CD4-positive, alpha-beta T cell treated with Interleukin-17A for 4 hours (primary cell): Measurements from ENCODE around the gene IL1R2.
"Not testable (repeated sequence)": the region's sequence is repeated elsewhere in the genome, so short reads cannot be mapped to it uniquely, and the experiment has no call there.

Experiments used
- DNase-seq: peaks from one replicate; pipeline ENCODE4 v3.0.0-alpha.2; 2020; ENCODE audit warnings: mixed read lengths

The IL1R2 gene

GRCh38 chr2:102063487-102063911, 71.7 kb downstream of the IL1R2 start:
- no peak for DNase-seq

DNA sequence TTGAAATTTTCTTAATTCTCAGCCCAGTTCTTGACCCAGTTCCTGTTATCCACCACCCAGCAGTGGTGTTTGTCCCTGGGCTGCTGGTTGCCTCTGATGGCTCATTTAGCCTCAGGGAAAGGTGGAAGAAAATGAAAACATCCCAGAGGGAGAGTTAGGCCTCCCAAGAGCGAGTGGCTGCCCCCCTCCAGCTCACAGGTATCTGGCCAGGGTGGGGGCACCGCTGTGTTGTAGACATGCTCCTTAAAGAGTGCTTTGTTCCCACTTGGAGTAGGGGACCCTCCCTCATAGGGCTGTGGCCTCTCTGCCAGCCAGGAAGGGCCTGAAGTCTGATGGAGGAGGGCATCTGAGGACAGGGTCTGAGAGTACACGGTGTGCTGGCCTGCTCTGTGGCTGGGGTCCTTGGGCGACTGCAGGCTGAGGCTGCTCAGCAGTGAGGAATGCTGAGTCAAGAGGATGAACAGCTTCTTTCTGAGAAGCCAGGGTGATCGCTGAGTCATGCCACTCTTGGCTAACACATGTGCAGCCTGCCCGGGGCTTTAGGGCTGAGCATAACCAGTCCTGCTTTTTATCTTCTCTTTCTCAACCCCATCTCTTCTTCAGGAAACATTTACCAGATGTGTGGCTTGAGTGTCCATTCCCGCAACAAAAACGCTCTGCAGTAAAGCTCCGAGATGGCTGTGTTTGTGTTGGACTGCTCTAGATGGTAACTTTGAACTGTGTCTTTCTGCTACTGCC, 72.3 kb downstream of the IL1R2 start:
- DNase-seq, result peak; percentile 6

DNA sequence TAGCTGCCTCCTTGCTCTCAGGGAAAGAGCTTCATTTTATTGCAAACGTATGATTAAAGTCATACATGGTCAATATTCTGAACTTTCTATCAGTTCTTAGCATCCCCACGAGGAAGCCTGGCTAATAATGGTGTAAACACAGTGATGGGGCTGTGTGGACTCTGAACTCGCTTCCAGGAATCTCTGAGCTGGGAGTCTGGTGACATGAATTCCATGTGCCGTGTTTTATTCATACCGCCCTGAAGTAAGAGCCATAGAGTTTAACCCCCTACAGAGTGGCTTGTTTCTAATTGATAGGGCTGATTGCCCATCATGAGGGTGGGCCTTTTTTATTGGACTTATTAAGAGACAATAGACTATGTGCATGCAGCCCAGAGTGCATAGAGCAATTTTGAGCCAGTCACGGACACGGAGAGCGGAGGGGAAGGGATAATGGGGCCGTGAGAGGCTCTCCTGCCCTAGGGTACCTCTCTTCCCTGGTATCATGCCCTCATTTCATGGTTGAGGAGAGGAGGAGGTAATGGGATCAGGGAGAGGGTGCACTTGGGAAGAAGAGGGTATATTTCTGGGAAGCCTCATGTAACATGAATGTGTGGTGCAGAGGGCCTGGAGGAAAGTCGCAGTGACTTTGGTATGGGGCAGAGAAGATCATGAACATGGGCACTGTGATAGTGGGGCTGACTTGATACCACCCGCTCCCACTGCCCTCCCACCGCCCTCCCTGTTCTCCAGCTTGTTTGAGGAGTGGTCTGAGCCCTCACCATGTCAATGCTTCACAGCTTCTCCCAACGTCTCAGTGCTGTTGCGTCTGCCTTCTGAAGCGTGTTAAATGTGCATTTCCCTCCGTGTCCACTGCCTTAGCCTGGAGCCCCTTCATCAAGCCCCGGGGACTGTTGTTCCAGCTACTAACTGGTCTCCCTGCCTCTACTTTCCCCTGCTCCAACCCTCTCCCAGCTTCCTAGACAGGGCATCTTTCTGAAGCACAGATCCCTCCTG, 73.2 kb downstream of the IL1R2 start:
- no peak for DNase-seq

DNA sequence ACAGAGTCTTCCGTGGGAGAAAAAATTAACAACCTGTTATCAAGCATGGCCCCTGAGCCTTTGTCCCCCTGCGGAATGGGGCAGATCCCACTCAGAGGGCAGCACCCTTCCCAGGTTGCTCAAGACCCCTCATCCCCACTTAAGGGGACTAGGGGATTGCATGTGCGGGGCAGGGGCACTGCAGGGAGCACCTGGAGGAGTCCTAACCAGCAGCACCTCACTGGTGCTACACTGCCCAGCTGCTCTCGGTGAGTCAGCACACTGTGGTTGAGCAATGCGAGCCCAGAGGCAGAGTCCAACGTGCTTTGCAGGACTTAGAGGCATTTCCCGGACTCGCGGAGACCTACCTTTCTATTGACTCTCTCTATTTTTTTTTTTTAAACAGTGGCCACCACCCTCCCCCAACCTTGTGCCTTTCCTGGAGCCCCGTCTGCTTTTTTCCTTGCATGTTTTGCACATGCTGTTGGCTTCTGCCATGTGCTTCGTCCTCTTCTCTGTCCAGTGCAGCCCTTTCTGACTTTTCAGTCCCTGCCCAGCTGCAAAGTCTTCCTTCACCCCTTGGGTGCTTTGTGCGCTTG, 74.0 kb downstream of the IL1R2 start:
- no peak for DNase-seq

- DNase-seq, result no peak
Measured at GRCh38 chr2:102066554-102066953, 74.8 kb downstream of the IL1R2 start.

GRCh38 chr2:102068126-102068525, 76.4 kb downstream of the IL1R2 start:
- DNase-seq, result not testable (repeated sequence)

GRCh38 chr2:102069311-102069974, 77.7 kb downstream of the IL1R2 start:
- no peak for DNase-seq

DNA sequence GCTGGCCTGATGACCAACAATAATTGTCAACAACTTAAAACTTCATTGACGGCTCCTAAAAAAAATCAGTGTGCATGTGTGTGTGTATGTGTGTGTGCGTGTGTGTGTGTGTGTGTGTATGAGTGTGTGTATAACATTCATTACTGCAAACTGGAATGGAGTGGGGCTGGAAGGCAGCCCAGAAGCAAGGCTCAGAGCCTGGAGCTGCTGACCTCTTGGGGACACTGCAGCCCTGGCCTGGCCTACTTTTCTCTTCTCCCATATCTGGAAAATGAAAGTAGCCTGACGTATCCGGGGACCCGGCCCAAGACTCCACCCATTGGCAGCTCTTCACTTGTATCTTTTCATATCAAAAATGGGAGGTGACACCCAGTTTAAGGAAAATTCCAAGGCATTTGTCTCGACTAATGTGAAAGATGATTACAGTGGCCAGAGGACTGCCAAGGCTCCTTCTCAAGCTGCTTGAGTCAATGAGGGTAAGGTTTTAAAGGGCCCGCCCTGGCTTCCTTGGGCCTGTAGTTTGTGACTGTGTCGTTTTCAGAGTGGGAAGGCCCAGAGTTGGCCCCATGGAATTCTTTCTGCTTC, 78.4 kb downstream of the IL1R2 start:
- DNase-seq, result no peak

DNA sequence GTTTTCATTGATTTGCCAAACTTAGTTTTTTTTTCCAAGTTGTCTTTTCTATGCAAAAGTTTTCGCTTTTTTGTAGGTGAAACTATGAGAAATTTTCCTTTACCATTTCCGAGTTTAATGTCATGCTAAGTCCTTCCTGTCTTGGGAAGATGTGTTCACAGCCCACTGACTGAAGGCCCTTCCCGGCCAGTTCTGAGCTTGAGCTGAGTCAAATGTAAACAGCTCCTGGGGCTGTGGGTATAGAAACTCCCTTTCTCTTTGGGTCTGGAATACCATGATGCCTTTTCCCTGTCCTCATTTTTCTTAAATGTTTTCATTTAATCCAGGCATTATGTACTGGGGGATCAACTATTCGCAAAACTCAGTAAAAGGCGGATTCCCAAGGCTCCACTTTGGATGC, 81.0 kb downstream of the IL1R2 start:
- no peak for DNase-seq

- DNase-seq, result no peak
Measured at GRCh38 chr2:102073168-102073724, 81.5 kb downstream of the IL1R2 start.

- DNase-seq, result no peak
Measured at GRCh38 chr2:102074152-102074783, 82.5 kb downstream of the IL1R2 start.

DNA sequence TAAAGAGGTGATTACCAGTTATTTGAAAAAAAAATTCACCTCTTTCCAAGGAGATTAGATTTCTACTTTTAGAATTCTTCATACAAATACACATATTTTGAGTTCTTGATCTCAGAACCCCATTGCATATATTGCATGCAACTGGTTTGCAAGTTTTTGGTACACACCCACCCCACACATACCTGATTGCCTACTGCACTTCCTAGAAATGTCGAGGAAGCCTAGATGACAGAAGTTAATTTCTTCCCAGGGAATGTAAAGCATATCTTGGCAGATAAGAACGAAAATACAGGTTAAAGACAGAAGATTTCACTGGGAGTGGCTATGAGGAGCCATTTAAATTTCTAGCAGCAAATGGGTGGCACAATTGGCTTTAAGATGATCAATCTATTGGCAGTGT, 83.7 kb downstream of the IL1R2 start:
- no peak for DNase-seq

DNA sequence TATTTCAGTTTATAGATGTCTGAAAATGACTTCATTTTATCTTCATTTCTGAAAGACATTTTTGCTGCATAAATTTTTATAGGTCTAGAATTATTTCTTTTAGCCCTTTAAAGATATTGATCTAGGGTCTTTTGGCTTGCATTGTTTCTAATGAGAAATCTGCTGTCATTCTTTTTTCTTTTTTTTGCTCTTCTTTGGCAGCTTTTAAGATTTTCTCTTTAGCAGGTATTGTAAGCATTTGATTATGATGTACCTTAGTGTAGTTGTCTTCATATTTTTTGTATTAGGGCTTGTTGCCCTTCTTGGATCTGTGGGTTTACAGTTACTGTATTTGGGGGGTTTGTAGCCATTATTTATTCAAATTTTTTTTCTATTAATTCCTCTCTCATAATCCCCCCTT, 84.8 kb downstream of the IL1R2 start:
- no peak for DNase-seq
